ENCODE results near the gene ARVCF. TPM values are rescaled to one million over a fixed set of nuclear protein-coding genes. Genes with fewer than 3 reads are reported as not detected.

ARVCF gene
- total RNA-seq, 1 experiment from 2014 or later, result 11.1 TPM

GRCh38 chr22:20021196-20022181, 4.9 kb upstream of the ARVCF start:
- Histone ChIP-seq H3K27ac (ENCODE audit: low read depth, low read length, poor library complexity, severe bottlenecking) (peak overlapping the region; percentile 78), H3K4me3 (ENCODE audit: low read depth, low read length, poor library complexity, severe bottlenecking) (peak overlapping the region; percentile 86), H3K36me3 (ENCODE audit: insufficient read depth, low read length, poor library complexity, severe bottlenecking) (no peaks in the 10 kb centered on the region), H3K4me1 (ENCODE audit: insufficient read depth, low read length, poor library complexity, severe bottlenecking) (peaks cover 5% of the 10 kb centered on the region), H3K9me3 (ENCODE audit: low read depth, low read length, poor library complexity, severe bottlenecking) (no peaks in the 10 kb centered on the region), H3K27me3 (replicated peaks; ENCODE audit: insufficient read depth, low read depth, low read length, poor library complexity) (peaks cover 13% of the 10 kb centered on the region)
- CTCF ChIA-PET, result interaction anchor here (0.6 kb wide), 1 partner anchor 59 kb away, joined by 11 read pairs; no protein-coding TSS in a partner anchor
- no peak for DNase-seq (ENCODE audit: low spot score)
- TF ChIP-seq CTCF (conservative IDR thresholded peaks at IDR 0.05; ENCODE audit: low read depth, low read length) (no peak), EZH2 (IDR thresholded peaks at IDR 0.05; ENCODE audit: borderline replicate concordance, low read depth, low read length, poor library complexity, severe bottlenecking) (no peak)
- intact Hi-C loops (cut with micrococcal nuclease; ENCODE audit: unreplicated experiment), result no loop called here
- POLR2A ChIA-PET (ENCODE audit: low non-redundant PET), result no interaction called here
- BruUV-seq (replicated peaks), result TSS peak; percentile 62

- BruUV-seq (replicated peaks), result no TSS peak
- DNase-seq (ENCODE audit: low spot score), result peak; percentile 95
- H3K4me1 ChIP-seq (ENCODE audit: insufficient read depth, low read length, poor library complexity, severe bottlenecking), result peaks cover 5% of the 10 kb centered on the region
- H3K4me3 ChIP-seq (ENCODE audit: low read depth, low read length, poor library complexity, severe bottlenecking), result peak within 1 kb of the TSS; percentile 86
- no peak for TF ChIP-seq CTCF (conservative IDR thresholded peaks at IDR 0.05; ENCODE audit: low read depth, low read length)
- no peak for TF ChIP-seq EZH2 (IDR thresholded peaks at IDR 0.05; ENCODE audit: borderline replicate concordance, low read depth, low read length, poor library complexity, severe bottlenecking)
- POLR2A ChIA-PET (ENCODE audit: low non-redundant PET), result no interaction called here
- H3K9me3 ChIP-seq (ENCODE audit: low read depth, low read length, poor library complexity, severe bottlenecking), result no peaks in the 10 kb centered on the region
- peak within 1 kb of the TSS; percentile 78 for H3K27ac ChIP-seq (ENCODE audit: low read depth, low read length, poor library complexity, severe bottlenecking)
- CTCF ChIA-PET, result no interaction called here
- H3K27me3 ChIP-seq (replicated peaks; ENCODE audit: insufficient read depth, low read depth, low read length, poor library complexity), result peaks cover 20% of the 10 kb centered on the region
- H3K36me3 ChIP-seq (ENCODE audit: insufficient read depth, low read length, poor library complexity, severe bottlenecking), result no peaks in the 10 kb centered on the region
- intact Hi-C loops (cut with micrococcal nuclease; ENCODE audit: unreplicated experiment), result no loop called here
Observed at GRCh38 chr22:20020533-20021195, 4.0 kb upstream of the ARVCF start, which contains the start of gene TANGO2. Gene TANGO2 (plus strand): TSS chr22:20021110. CDS start chr22:20036799, 15,689 bp downstream.

GRCh38 chr22:20019661-20020532, 3.3 kb upstream of the ARVCF start:
- no TSS peak for BruUV-seq (replicated peaks)
- H3K4me1 ChIP-seq (ENCODE audit: insufficient read depth, low read length, poor library complexity, severe bottlenecking), result peaks cover 5% of the 10 kb centered on the region
- POLR2A ChIA-PET (ENCODE audit: low non-redundant PET), result no interaction called here
- no peak for DNase-seq (ENCODE audit: low spot score)
- H3K36me3 ChIP-seq (ENCODE audit: insufficient read depth, low read length, poor library complexity, severe bottlenecking), result no peaks in the 10 kb centered on the region
- H3K27me3 ChIP-seq (replicated peaks; ENCODE audit: insufficient read depth, low read depth, low read length, poor library complexity), result peaks cover 28% of the 10 kb centered on the region
- intact Hi-C loops (cut with micrococcal nuclease; ENCODE audit: unreplicated experiment), result no loop called here
- TF ChIP-seq CTCF (conservative IDR thresholded peaks at IDR 0.05; ENCODE audit: low read depth, low read length), result no peak
- TF ChIP-seq EZH2 (IDR thresholded peaks at IDR 0.05; ENCODE audit: borderline replicate concordance, low read depth, low read length, poor library complexity, severe bottlenecking), result no peak
- no peak overlapping the region for H3K27ac ChIP-seq (ENCODE audit: low read depth, low read length, poor library complexity, severe bottlenecking)
- CTCF ChIA-PET, result interaction anchor here (0.5 kb wide), 1 partner anchor 57 kb away, joined by 4 read pairs; no protein-coding TSS in a partner anchor
- peak overlapping the region; percentile 86 for H3K4me3 ChIP-seq (ENCODE audit: low read depth, low read length, poor library complexity, severe bottlenecking)
- H3K9me3 ChIP-seq (ENCODE audit: low read depth, low read length, poor library complexity, severe bottlenecking), result no peaks in the 10 kb centered on the region
